Activated CD4-positive, alpha-beta T cell treated with anti-CD3 and anti-CD28 coated beads for 1 hour (primary cell): ENCODE measurements around the gene MAGI1.
"Not testable (repeated sequence)": the region's sequence is repeated elsewhere in the genome, so short reads cannot be mapped to it uniquely, and the experiment has no call there.

ENCODE experiments used
- DNase-seq: peaks from one replicate; pipeline ENCODE4 v3.0.0-alpha.2; 2020

MAGI1 gene

GRCh38 chr3:66038726-66039589 lies at the start of gene MAGI1:
MAGI1 (minus strand) TSS chr3:66038918; CDS start chr3:66038308, 610 bp downstream.
- DNase-seq = no peak

GRCh38 chr3:66083784-66084213 lies 45.1 kb upstream of the MAGI1 start:
- DNase-seq = no peak

GRCh38 chr3:66083096-66083678 lies 44.5 kb upstream of the MAGI1 start:
- no peak for DNase-seq

- no peak for DNase-seq
Measured at GRCh38 chr3:66082679-66083078, 44.0 kb upstream of the MAGI1 start.

GRCh38 chr3:66080167-66080566 lies 41.4 kb upstream of the MAGI1 start:
- DNase-seq = no peak

- no peak for DNase-seq
Measured at GRCh38 chr3:66077973-66078372, 39.3 kb upstream of the MAGI1 start.

- no peak for DNase-seq
Measured at GRCh38 chr3:66076861-66077470, 38.2 kb upstream of the MAGI1 start.

GRCh38 chr3:66075281-66075680 lies 36.6 kb upstream of the MAGI1 start:
- no peak for DNase-seq

- DNase-seq = no peak
Measured at GRCh38 chr3:66073464-66074141, 34.9 kb upstream of the MAGI1 start.

- DNase-seq = no peak
Measured at GRCh38 chr3:66068255-66068654, 29.5 kb upstream of the MAGI1 start.

GRCh38 chr3:66066963-66067617 lies 28.4 kb upstream of the MAGI1 start:
- DNase-seq = no peak

- no peak for DNase-seq
Measured at GRCh38 chr3:66055289-66055688, 16.6 kb upstream of the MAGI1 start.

GRCh38 chr3:66053550-66054094 lies 14.9 kb upstream of the MAGI1 start:
- no peak for DNase-seq

- DNase-seq = no peak
Measured at GRCh38 chr3:66052721-66053549, 14.2 kb upstream of the MAGI1 start.

GRCh38 chr3:66050821-66051220 lies 12.1 kb upstream of the MAGI1 start:
- no peak for DNase-seq

GRCh38 chr3:66048051-66048395 lies 9.3 kb upstream of the MAGI1 start:
- no peak for DNase-seq

GRCh38 chr3:66047311-66048050 lies 8.8 kb upstream of the MAGI1 start:
- no peak for DNase-seq

GRCh38 chr3:66046321-66046720 lies 7.6 kb upstream of the MAGI1 start:
- not testable (repeated sequence) for DNase-seq

- no peak for DNase-seq
Measured at GRCh38 chr3:66041828-66042227, 3.1 kb upstream of the MAGI1 start.

- DNase-seq = no peak
Measured at GRCh38 chr3:66041116-66041515, 2.4 kb upstream of the MAGI1 start.

- DNase-seq = no peak
Measured at GRCh38 chr3:66039590-66039887, 821 bp upstream of the MAGI1 start.
